ENCODE measurements around the gene TTLL4.

GRCh38 chr2:218788529-218789255, 78.1 kb downstream of the TTLL4 start:
- TF ChIP-seq CTCF (IDR thresholded peaks at IDR 0.05) (no peak), EZH2 (IDR thresholded peaks at IDR 0.05; ENCODE audit: borderline replicate concordance, insufficient read depth, low read depth, low read length, poor library complexity, severe bottlenecking) (no peak)
